HG02870 (cell line): ENCODE results near the gene FCGR2B.

Experiments used
- ATAC-seq: cut with Tn5 transposase; IDR thresholded peaks from one replicate; pipeline ENCODE4 v1.9.1; 2021; ENCODE audit warnings: mild to moderate bottlenecking, moderate library complexity; ENCODE audit not compliant: unreplicated experiment

Gene FCGR2B

DNA sequence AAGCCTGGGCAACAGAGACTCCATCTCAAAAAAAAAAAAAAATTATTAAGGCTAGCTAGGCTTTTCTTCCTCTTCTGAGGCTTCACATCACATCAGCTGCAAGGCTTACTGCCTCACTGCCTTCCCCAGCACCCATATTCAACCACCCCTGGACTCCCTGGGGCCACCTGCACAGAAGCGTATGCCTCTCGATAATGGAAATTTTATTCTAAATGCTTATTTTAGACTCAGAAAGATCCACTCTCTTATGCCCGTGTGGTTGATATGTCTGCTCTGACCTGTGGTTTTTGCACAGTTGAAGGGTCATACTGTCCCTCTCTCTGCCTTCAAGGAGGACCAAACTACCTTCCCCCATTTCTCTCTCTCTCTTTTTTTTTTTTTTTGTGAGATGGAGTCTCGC, 42.6 kb downstream of the FCGR2B start:
- ATAC-seq = no peak

DNA sequence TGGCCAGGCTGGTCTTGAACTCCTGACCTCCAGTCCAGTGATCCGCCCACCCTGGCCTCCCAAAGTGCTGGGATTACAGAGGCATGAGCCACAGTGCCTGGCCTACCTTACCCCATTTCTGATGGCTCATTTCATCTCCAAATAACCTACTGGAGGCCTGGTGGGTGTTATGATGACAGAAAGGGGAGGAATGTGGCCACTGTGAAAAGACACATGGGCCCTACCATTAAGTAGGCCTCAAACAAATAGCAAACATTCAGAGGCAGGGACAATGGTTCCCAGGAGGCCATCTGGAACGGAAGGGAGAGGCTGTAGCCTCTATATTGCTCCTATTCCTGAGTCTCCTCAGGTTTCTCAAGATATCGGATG, 43.2 kb downstream of the FCGR2B start:
- no peak for ATAC-seq

GRCh38 chr1:161706482-161707347, 43.8 kb downstream of the FCGR2B start, which contains the start of gene FCRLA:
TSS of gene FCRLA (plus strand) at chr1:161707229. CDS start at chr1:161707265, 36 bp downstream.
- ATAC-seq = peak; percentile 75

DNA sequence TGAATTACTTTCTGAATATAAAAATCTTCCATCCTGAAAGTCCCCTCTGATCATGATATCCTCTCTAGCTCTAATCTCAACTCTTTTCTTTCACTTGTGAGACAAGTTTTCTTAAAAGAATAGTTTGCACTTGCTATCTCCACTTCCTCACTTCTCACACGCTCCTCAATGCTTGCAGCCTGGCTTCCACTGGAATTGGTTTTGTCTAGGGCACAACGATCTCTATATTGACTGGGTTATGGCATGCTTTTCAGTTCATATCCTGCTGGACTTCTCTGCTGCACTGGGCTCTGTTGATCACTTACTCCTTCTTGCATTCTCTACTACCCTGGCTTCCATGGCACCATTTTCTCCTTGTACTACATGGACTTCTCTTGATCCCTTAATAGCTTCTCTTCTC, 44.6 kb downstream of the FCGR2B start:
- no peak for ATAC-seq

DNA sequence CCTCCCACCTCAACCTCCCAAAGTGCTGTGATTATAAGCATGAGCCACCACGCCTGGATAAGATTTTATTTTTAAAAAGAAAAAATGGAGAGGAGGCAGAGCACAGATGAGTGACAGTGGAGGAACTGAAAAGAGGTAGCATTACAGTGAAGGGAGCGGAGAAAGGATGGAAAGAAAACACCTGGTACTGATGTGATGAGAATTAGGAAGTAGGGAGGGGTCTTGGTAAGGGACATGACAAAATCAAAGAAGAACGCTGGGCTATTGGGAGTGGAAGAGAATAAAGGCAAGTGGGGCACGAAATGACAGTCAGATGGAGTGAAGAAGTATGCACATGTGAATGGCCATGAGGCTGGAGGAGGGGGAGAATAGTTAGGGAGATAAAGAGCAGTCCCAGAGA, 46.4 kb downstream of the FCGR2B start:
- ATAC-seq = no peak

- no peak for ATAC-seq
These were observed 47.6 kb downstream of the FCGR2B start for GRCh38 chr1:161710560-161710959.

DNA sequence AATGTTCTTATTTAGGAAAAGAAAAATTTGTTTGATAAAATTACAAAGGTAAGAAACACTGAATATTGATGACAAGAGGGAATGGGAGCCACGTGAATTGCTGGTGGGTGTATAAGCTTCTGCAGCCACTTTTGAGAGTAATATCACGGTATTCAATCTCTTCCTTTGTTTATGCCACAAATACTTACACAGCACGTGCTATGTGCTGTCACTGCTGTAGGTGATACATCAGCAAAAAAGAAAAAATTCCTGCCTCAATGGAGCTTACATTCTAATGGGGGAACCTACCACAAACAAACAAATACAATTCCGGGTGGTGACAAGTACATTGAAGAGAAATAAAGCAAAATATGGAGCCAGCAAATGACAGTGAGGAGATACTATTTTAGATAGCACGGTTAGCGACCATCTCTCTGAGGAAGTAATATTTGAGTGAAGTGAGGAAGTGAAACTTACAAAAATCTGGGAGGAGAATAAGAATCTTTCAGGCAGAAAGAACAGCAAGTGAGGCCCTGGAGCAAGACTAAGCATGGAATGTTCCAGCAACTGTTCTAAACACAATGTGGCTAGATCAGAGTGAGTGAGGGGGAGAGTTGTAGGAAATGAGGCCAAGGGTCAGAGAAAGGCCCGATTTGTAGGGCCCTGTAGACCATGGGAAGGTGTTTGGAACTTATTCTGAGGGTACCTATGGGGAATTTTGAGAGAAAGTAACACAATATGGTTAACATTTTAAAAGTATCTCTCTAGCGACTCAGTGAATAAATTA, 55.8 kb downstream of the FCGR2B start:
- ATAC-seq = peak; percentile 44

DNA sequence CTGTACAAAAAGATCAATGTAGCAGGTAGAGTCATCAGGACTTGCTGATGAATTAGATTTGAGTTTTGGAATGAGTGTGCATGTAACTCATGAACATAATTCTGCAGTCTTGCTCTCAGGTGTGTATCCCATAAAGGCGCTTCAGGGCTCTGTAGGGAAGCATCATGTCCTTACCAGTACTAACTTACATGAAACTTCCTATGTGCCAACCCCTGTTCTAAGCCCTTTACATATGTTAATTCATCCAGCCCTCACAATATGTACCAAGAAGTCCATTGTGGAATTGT, 56.3 kb downstream of the FCGR2B start:
- ATAC-seq = peak; percentile 56

- no peak for ATAC-seq
These were observed 57.5 kb downstream of the FCGR2B start for GRCh38 chr1:161720422-161720821.

DNA sequence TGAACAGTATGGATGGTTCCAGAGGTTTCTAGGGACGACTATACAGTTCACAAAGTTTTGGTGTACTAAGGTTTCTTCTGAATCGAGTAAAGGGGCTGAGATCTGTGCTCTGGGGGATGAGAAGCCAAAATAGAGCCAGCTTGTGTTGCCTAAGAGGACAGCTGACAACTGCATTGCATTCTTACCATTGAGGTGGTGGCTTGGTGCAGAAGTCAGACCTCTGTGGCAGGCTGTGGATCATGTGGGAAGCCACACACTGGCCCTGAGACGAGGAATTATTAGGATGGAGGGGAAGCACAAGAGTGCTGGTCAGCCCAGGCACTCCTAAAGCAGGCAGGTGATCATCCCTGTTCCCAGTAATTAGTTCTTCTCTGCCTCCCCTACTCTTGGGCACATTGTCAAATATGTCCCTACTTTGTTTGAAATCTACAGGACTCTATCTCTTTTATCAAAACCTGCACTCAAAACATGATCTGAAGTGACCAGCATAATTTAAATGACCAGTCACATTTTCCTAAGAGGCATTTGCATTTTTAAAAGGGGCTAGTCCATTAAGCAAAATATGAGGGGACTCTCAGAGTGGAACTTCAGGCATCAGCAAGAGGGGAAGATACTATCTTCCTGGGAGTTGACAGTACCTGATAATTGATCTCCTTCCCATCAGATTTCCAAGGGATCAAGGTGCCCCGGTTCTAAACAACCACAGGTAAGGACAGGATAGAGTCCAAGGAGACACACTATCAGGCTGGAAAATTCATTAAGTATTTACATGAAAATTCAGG, 58.2 kb downstream of the FCGR2B start, which contains the start of gene FCRLB:
Gene FCRLB (plus strand): TSS at position 589 of the 782 bp plus-strand sequence. CDS start 1,129 bp downstream, outside the sequence.
- no peak for ATAC-seq

- no peak for ATAC-seq
These were observed 58.9 kb downstream of the FCGR2B start for GRCh38 chr1:161721738-161722343.

- ATAC-seq = no peak
These were observed 59.5 kb downstream of the FCGR2B start for GRCh38 chr1:161722406-161722805.

DNA sequence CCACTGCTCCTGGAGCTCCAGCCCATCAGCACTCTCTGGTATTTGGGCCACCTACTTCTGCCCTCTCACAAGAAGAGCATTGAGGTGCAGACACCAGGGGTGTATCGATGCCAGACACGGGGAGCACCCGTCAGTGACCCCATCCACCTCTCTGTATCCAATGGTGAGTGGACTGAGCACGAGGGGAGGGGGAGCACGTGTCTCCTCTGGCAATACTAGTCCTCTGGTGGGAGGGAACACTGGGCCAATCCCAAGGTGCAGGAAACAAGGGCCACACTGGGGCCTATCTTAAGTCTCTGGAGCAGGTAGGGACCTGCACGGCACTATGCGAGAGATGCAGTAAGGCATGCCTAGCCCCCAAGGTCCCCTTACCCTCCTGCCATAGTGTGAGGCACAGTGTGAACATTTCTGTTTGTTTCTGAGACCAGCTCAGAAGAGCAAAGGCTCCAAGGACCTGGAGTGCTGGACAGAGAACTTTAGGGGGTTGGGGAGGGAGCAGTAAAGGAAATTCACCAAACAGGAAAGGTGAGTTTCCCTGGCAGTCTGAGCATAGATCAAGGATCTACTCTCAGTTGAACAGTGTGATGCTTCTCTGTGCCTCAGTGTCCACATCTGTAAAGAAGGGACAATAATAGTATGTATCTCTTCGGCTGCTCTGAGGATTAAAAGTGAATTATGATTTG, 60.7 kb downstream of the FCGR2B start:
- ATAC-seq = no peak

- ATAC-seq = peak; percentile 7
These were observed 62.4 kb downstream of the FCGR2B start for GRCh38 chr1:161725258-161725907.

GRCh38 chr1:161725908-161726472, 63.0 kb downstream of the FCGR2B start:
- ATAC-seq = peak; percentile 15

GRCh38 chr1:161726473-161727255, 63.7 kb downstream of the FCGR2B start:
- peak; percentile 43 for ATAC-seq

DNA sequence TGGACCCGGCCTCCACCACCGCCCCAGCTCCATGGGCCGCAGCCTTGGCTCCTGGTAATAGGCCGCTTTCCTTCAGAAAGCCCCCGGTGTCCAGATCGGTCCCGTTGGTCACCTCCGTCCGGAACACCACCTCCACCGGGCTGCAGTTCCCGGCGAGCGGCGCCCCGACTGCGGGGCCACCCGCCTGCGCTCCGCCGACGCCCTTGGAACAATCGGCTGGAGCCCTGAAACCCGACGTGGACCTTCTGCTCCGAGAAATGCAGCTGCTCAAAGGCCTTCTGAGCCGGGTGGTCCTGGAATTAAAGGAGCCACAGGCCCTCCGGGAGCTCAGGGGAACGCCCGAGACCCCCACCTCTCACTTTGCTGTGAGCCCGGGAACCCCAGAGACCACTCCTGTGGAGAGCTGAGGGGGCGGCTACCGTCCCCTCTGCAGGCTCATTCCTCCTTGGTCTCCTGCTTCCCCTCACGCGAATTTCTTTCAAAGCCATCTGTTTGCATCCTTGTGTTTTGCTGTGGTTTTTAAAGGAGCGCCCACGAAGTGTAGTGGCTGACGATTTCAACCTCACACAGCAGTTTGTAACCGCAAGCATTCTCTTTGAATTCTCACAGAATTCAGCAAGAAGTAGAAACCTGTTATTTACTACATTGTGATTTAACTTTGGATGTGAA, 64.4 kb downstream of the FCGR2B start:
- peak; percentile 3 for ATAC-seq
